ENCODE results near the gene TICRR.

GRCh38 chr15:89628301-89628700 is 53.0 kb downstream of the TICRR start:
- TF ChIP-seq CTCF (IDR thresholded peaks at IDR 0.05; ENCODE audit: low read length) (no peak), EZH2phosphoT487 (IDR thresholded peaks at IDR 0.05; ENCODE audit: low read length) (no peak)
